ENCODE measurements around the gene ZNF317.

- TF ChIP-seq NFIC (IDR thresholded peaks at IDR 0.05; ENCODE audit: low read length) (no peak), NBN (conservative IDR thresholded peaks at IDR 0.05) (no peak), NFYB (CRISPR knock-in tag; IDR thresholded peaks at IDR 0.05) (no peak), KLF15 (CRISPR knock-in tag; IDR thresholded peaks at IDR 0.05; ENCODE audit: borderline replicate concordance) (no peak), ZNF232 (CRISPR knock-in tag; IDR thresholded peaks at IDR 0.05; ENCODE audit: borderline replicate concordance) (no peak), SRSF1 (optimal IDR thresholded peaks at IDR 0.05; ENCODE audit: low read depth, low read length) (no peak), STAT5B (CRISPR knock-in tag; IDR thresholded peaks at IDR 0.05) (no peak), ZBTB33 (CRISPR knock-in tag; IDR thresholded peaks at IDR 0.05) (no peak), ZNF280D (CRISPR knock-in tag; IDR thresholded peaks at IDR 0.05) (no peak)
Observed at GRCh38 chr19:9144920-9145319, 4.7 kb downstream of the ZNF317 start.

All from HepG2 (cell line).